Kidney (tissue), 14 donors: Measurements from ENCODE around the gene TMX1. TPM values are rescaled to one million over a fixed set of nuclear protein-coding genes. Genes with fewer than 3 reads are reported as not detected.
A peak's percentile ranks its signal among the peaks of the same experiment; 100 is the strongest.
"Not testable (repeated sequence)": the region's sequence is repeated elsewhere in the genome, so short reads cannot be mapped to it uniquely, and the experiment has no call there.

Experiments
- DNase-seq, 5 donors: peaks; one replicate each; pipeline ENCODE4 v3.0.0-alpha.2; 2013 to 2020
- FAIRE-seq: peaks from 2 replicates; lab custom pipeline; 2012; peaks lifted over from hg19 to GRCh38; lab: Jason Lieb, UNC
- H3K27ac ChIP-seq, 2 donors: one replicate each; pipeline ENCODE4 v1.7.0; 2013; ENCODE audit warnings: low read depth in 2 of 2, low read length in 2 of 2, inconsistent platforms in 1 of 2
- H3K27me3 ChIP-seq: one replicate; pipeline ENCODE4 v1.7.1; 2013; ENCODE audit warnings: low read length, inconsistent platforms; ENCODE audit not compliant: control insufficient read depth, insufficient read depth
- H3K36me3 ChIP-seq, 3 donors: one replicate each; pipeline versions ENCODE4 v1.7.0 to v1.7.1; 2013; ENCODE audit warnings: low read length in 3 of 3, control low read depth in 1 of 3, inconsistent platforms in 1 of 3; ENCODE audit not compliant: insufficient read depth in 3 of 3, control insufficient read depth in 2 of 3
- H3K4me1 ChIP-seq, 3 donors: one replicate each; pipeline versions ENCODE4 v1.7.0 to v1.7.1; 2013; ENCODE audit warnings: low read length in 3 of 3, inconsistent platforms in 1 of 3, low read depth in 1 of 3; ENCODE audit not compliant: control insufficient read depth in 2 of 3, insufficient read depth in 2 of 3
- H3K4me3 ChIP-seq, 3 donors: one replicate each; pipeline versions ENCODE4 v1.7.0 to v1.8.1; 2013; ENCODE audit warnings: low read length in 3 of 3, control low read depth in 1 of 3, inconsistent platforms in 1 of 3
- H3K9ac ChIP-seq, 3 donors: one replicate each; pipeline versions ENCODE4 v1.7.0 to v1.7.1; 2013; ENCODE audit warnings: low read length in 3 of 3, control low read depth in 1 of 3, inconsistent platforms in 1 of 3
- H3K9me3 ChIP-seq, 3 donors: one replicate each; pipeline versions ENCODE4 v1.7.0 to v1.7.1; 2013; ENCODE audit warnings: low read length in 3 of 3, control low read depth in 1 of 3, inconsistent platforms in 1 of 3; ENCODE audit not compliant: control insufficient read depth in 2 of 3, insufficient read depth in 1 of 3
- intact Hi-C: fragments of 100-400 bp; cut with DNase I; formaldehyde crosslinking; loops from one replicate; pipeline ENCODE4 v1.11.1; 2022
- polyA plus RNA-seq: library from polyadenylated mRNA; stranded (reverse); fragments of 350-450 nt; fragmentation: Illumina TruSeq; extraction: RNeasy Lipid Tissue Mini Kit (QIAGEN cat#74804); gene quantifications from one replicate; pipeline ENCODE4 v1.2.3, GENCODE V29; 2014; ENCODE audit warnings: low read depth, low replicate concordance; ENCODE audit not compliant: insufficient read depth
- total RNA-seq: library from RNA; stranded (reverse); fragmentation: NEBNext Ultra II Directional; extraction: Animal tissue kit (Norgen Biotek cat#: 25700); gene quantifications from one replicate; pipeline ENCODE4 v1.2.1, GENCODE V29; 2021
- TF ChIP-seq, protein P1 (sequence below): IDR thresholded peaks from 3 replicates; pipeline ENCODE4 v1.5.1; 2012; ENCODE audit warnings: mild to moderate bottlenecking, moderate library complexity, borderline replicate concordance; ENCODE audit not compliant: insufficient read depth; ENCODE audit errors: extremely low read depth
- donor health status: control.
- donor health status: control.
- donor health status: control.
- donor health status: control.
- donor health status: control.
- donor health status: DM: yes; HTN: yes; CAD: no.
- donor health status: Normal renal cell carcinoma (clear cell type).

Gene TMX1
- total and polyA plus RNA-seq, 2 donors from 2014 or later = 12.3 to 31.6 TPM

- TF ChIP-seq, protein P1, sequence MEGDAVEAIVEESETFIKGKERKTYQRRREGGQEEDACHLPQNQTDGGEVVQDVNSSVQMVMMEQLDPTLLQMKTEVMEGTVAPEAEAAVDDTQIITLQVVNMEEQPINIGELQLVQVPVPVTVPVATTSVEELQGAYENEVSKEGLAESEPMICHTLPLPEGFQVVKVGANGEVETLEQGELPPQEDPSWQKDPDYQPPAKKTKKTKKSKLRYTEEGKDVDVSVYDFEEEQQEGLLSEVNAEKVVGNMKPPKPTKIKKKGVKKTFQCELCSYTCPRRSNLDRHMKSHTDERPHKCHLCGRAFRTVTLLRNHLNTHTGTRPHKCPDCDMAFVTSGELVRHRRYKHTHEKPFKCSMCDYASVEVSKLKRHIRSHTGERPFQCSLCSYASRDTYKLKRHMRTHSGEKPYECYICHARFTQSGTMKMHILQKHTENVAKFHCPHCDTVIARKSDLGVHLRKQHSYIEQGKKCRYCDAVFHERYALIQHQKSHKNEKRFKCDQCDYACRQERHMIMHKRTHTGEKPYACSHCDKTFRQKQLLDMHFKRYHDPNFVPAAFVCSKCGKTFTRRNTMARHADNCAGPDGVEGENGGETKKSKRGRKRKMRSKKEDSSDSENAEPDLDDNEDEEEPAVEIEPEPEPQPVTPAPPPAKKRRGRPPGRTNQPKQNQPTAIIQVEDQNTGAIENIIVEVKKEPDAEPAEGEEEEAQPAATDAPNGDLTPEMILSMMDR = peak; percentile 46
- H3K27ac ChIP-seq = no peak overlapping the region
- no peaks in the 10 kb centered on the region for H3K36me3 ChIP-seq
- H3K9me3 ChIP-seq = peaks cover 0 to 5% (median 0%) of the 10 kb centered on the region in 3 donors
- no peak overlapping the region for H3K4me3 ChIP-seq
- no peaks in the 10 kb centered on the region for H3K4me1 ChIP-seq
- FAIRE-seq (peak; percentile 97), DNase-seq (peak in 2 of 5 donors; percentile 27 to 71)
- no peaks in the 10 kb centered on the region for H3K27me3 ChIP-seq
- no peak overlapping the region for H3K9ac ChIP-seq
- intact Hi-C loops = no loop called here
Measured at GRCh38 chr14:51219473-51220448, 20.3 kb upstream of the TMX1 start.

GRCh38 chr14:51223463-51223862 lies 16.6 kb upstream of the TMX1 start:
- H3K4me1 ChIP-seq, FAIRE-seq, intact Hi-C loops: not testable (repeated sequence)

DNA sequence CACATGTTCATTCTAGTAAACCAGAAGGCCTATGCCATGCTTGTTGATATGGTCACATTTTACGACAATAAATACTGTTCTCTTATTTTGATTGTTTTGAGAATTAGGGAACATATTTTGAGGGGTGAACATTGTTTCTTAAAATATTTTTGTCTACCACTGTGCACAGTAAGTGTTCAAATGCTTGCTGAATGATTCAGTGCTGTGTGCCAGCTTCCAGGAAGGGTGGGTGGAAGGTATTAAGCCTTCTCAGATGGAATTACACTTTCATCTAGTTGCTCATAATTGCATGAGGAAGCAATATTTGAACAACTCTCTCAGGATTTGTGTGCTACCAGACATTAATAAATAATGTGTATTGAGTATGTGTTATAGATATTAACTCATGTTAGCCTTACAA lies 15.5 kb upstream of the TMX1 start:
- Histone ChIP-seq H3K27me3 (no peaks in the 10 kb centered on the region), H3K36me3 (no peaks in the 10 kb centered on the region), H3K4me1 (no peaks in the 10 kb centered on the region), H3K27ac (no peak overlapping the region), H3K4me3 (no peak overlapping the region), H3K9ac (no peak overlapping the region), H3K9me3 (peaks cover 0 to 5% (median 0%) of the 10 kb centered on the region in 3 donors)
- intact Hi-C loops = no loop called here
- FAIRE-seq (no peak), DNase-seq (no peak)
- TF ChIP-seq, protein P1 = no peak

More at GRCh38 chr14:51223463-51223862, 16.6 kb upstream of the TMX1 start:
- H3K9me3 ChIP-seq, H3K36me3 ChIP-seq, H3K27me3 ChIP-seq, DNase-seq, H3K9ac ChIP-seq, H3K4me3 ChIP-seq: not testable (repeated sequence)
- peak overlapping the region; percentile 40 to 72 for H3K27ac ChIP-seq

DNA sequence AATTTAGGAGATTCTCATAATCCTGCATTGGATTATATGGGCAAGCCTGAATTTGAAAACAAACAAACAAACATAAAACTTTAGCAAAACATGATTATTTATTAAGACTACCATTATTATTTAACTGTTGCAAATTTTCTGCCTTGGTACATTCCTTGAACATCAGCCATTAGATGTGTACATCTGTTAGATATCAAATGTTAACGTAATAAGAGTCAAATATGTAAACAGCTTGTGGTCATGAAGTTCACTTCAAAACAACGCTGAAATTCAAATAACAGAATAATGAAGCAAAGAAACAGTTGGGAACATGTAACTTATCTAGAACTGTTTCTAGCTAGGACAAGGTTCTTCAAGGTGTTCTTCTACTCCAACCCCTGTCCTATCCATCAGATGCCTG lies 14.3 kb upstream of the TMX1 start:
- intact Hi-C loops = no loop called here
- Histone ChIP-seq H3K4me3 (no peak overlapping the region), H3K9me3 (peaks cover 0 to 5% (median 0%) of the 10 kb centered on the region in 3 donors), H3K4me1 (no peaks in the 10 kb centered on the region), H3K36me3 (no peaks in the 10 kb centered on the region), H3K27me3 (no peaks in the 10 kb centered on the region), H3K27ac (no peak overlapping the region), H3K9ac (no peak overlapping the region)
- TF ChIP-seq, protein P1 = no peak
- FAIRE-seq = no peak
- DNase-seq = no peak
